HL-60 (cell line): Measurements from ENCODE around the gene MMP1.

ENCODE experiments used
- DNase-seq, 2 experiments: peaks; one replicate each; pipeline ENCODE4 v3.0.0-alpha.2; 2010 to 2020; ENCODE audit warnings: low read depth in 1 of 2, low spot score in 1 of 2
- H3K27ac ChIP-seq: fragments of 250-450 bp; sonication (Bioruptor Pico); replicated peaks from 2 replicates; pipeline ENCODE4 v1.5.1; 2020; ENCODE audit warnings: mild to moderate bottlenecking, moderate library complexity
- H3K27me3 ChIP-seq: fragments of 250-450 bp; sonication (Bioruptor Pico); 2 replicates; pipeline ENCODE4 v1.5.1; 2021; ENCODE audit warnings: mild to moderate bottlenecking, moderate library complexity; ENCODE audit not compliant: insufficient read depth, poor library complexity, severe bottlenecking
- H3K4me3 ChIP-seq: replicated peaks from 2 replicates; pipeline ENCODE4 v1.5.1; 2011; ENCODE audit warnings: mild to moderate bottlenecking, control low read depth, low read length; ENCODE audit not compliant: insufficient read depth
- GABPA ChIP-seq: IDR thresholded peaks from 2 replicates; pipeline ENCODE4 v1.6.1; 2012; ENCODE audit warnings: low read depth
- POLR2AphosphoS5 ChIP-seq: IDR thresholded peaks from 2 replicates; pipeline ENCODE4 v1.6.1; 2012; ENCODE audit warnings: low read depth
- SPI1 ChIP-seq: IDR thresholded peaks from 2 replicates; pipeline ENCODE4 v1.6.1; 2012; ENCODE audit warnings: low read depth, mild to moderate bottlenecking, borderline replicate concordance
- TF ChIP-seq, protein P1 (sequence below): IDR thresholded peaks from 2 replicates; pipeline ENCODE4 v1.6.1; 2012; ENCODE audit warnings: low read depth; ENCODE audit not compliant: insufficient replicate concordance
- TF ChIP-seq, protein P2 (sequence below): IDR thresholded peaks from one replicate; pipeline ENCODE4 v1.5.1; 2011; ENCODE audit warnings: low read length, control low read depth, inconsistent platforms; ENCODE audit not compliant: insufficient read depth

The MMP1 gene

DNA sequence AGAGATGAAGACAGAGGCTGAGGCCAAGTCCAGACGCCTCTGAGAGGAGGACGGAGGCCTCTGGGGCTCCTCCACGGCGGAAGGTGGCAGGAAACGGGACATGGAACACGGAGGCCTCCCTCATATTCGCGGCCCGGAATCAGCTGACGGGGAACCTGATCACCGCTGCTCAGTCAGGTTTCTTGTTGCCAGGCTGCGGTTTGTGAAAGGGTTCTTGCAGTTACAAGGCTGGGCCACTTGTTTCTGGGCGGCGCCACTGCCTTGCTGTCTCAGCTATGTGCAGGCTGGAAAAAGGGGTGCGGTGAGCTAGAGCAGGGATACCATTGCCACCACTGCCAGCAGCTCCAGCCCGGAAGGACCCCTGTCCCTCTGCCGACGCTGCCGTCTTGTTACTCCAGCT is 10.0 kb upstream of the MMP1 start:
- no peak for TF ChIP-seq GABPA
- TF ChIP-seq SPI1 = no peak
- no peak for TF ChIP-seq POLR2AphosphoS5
- TF ChIP-seq, protein P1, sequence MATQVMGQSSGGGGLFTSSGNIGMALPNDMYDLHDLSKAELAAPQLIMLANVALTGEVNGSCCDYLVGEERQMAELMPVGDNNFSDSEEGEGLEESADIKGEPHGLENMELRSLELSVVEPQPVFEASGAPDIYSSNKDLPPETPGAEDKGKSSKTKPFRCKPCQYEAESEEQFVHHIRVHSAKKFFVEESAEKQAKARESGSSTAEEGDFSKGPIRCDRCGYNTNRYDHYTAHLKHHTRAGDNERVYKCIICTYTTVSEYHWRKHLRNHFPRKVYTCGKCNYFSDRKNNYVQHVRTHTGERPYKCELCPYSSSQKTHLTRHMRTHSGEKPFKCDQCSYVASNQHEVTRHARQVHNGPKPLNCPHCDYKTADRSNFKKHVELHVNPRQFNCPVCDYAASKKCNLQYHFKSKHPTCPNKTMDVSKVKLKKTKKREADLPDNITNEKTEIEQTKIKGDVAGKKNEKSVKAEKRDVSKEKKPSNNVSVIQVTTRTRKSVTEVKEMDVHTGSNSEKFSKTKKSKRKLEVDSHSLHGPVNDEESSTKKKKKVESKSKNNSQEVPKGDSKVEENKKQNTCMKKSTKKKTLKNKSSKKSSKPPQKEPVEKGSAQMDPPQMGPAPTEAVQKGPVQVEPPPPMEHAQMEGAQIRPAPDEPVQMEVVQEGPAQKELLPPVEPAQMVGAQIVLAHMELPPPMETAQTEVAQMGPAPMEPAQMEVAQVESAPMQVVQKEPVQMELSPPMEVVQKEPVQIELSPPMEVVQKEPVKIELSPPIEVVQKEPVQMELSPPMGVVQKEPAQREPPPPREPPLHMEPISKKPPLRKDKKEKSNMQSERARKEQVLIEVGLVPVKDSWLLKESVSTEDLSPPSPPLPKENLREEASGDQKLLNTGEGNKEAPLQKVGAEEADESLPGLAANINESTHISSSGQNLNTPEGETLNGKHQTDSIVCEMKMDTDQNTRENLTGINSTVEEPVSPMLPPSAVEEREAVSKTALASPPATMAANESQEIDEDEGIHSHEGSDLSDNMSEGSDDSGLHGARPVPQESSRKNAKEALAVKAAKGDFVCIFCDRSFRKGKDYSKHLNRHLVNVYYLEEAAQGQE = no peak
- TF ChIP-seq, protein P2, sequence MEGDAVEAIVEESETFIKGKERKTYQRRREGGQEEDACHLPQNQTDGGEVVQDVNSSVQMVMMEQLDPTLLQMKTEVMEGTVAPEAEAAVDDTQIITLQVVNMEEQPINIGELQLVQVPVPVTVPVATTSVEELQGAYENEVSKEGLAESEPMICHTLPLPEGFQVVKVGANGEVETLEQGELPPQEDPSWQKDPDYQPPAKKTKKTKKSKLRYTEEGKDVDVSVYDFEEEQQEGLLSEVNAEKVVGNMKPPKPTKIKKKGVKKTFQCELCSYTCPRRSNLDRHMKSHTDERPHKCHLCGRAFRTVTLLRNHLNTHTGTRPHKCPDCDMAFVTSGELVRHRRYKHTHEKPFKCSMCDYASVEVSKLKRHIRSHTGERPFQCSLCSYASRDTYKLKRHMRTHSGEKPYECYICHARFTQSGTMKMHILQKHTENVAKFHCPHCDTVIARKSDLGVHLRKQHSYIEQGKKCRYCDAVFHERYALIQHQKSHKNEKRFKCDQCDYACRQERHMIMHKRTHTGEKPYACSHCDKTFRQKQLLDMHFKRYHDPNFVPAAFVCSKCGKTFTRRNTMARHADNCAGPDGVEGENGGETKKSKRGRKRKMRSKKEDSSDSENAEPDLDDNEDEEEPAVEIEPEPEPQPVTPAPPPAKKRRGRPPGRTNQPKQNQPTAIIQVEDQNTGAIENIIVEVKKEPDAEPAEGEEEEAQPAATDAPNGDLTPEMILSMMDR = no peak
- no peak overlapping the region for H3K27ac ChIP-seq
- H3K4me3 ChIP-seq = no peak overlapping the region
- DNase-seq = no peak
- no peaks in the 10 kb centered on the region for H3K27me3 ChIP-seq

DNA sequence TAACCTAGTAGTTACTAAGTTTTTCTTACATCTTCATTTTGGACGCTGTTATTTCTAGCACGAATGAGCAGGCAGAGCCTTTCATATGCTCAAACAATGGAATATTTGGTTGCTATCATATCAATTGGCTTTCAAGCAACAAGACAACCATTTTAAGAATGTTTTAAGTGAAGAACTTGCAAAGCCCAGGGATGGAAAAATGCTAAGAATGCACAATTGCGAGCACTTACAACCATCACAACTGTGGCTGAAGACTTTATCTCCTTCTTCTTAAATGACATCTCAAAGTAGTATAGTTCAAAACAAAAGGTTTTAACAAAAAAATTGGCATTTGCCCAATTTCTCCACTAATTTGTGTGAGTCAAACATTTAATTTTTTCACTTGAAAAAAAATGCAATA is 8.3 kb upstream of the MMP1 start:
- Histone ChIP-seq H3K4me3 (no peak overlapping the region), H3K27ac (no peak overlapping the region), H3K27me3 (no peaks in the 10 kb centered on the region)
- no peak for DNase-seq
- TF ChIP-seq GABPA = no peak
- TF ChIP-seq, protein P2 = no peak
- TF ChIP-seq SPI1 = no peak

DNA sequence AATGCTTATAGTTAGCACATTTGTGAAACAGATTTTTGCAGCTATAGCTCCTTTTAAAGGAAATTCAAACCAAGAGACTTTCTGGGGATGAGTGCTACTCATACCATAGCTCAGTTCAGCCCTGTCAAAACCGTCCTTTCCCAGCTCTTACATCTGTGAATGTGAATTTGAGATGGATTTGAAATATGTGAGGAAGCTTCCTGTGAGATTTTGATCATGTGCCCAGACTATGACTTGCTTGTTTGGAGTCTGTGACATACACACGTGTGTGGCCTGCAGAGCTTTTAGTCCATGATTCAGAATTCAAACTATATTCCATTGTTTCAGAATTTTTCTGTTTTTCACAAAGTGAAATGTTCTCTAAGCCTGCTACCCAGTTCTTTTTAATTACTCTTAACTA is 4.4 kb upstream of the MMP1 start:
- Histone ChIP-seq H3K27ac (no peak overlapping the region), H3K4me3 (no peak overlapping the region), H3K27me3 (no peaks in the 10 kb centered on the region)
- TF ChIP-seq GABPA = no peak
- TF ChIP-seq, protein P1 = no peak
- TF ChIP-seq SPI1 = no peak
- no peak for TF ChIP-seq POLR2AphosphoS5
- TF ChIP-seq, protein P2 = no peak
- no peak for DNase-seq

DNA sequence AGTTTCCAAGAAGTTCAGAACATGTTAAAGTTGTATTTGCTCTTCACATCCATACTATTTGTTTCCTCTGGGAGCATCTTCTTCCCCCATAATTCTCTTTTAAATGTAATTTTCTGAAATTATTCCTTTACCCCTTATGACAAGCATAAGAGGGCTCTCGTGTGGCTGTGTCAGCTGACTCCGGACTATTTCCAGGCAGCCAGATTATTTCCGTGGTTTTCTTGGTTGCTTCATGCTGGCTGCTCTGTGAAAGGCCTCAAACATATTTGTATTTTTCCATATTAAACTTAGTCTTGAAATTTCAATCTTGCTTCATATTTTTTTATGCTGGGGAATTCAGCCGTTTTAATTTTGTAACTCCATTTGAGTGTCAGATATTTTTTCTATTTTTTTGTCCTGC is 2.8 kb upstream of the MMP1 start:
- TF ChIP-seq, protein P2 = no peak
- TF ChIP-seq POLR2AphosphoS5 = no peak
- TF ChIP-seq GABPA = no peak
- TF ChIP-seq, protein P1 = no peak
- no peak for TF ChIP-seq SPI1
- no peaks in the 10 kb centered on the region for H3K27me3 ChIP-seq
- H3K4me3 ChIP-seq = no peak overlapping the region
- no peak for DNase-seq
- no peak overlapping the region for H3K27ac ChIP-seq
